Measurements from ENCODE around the gene DNAH1.

The DNAH1 gene

DNA sequence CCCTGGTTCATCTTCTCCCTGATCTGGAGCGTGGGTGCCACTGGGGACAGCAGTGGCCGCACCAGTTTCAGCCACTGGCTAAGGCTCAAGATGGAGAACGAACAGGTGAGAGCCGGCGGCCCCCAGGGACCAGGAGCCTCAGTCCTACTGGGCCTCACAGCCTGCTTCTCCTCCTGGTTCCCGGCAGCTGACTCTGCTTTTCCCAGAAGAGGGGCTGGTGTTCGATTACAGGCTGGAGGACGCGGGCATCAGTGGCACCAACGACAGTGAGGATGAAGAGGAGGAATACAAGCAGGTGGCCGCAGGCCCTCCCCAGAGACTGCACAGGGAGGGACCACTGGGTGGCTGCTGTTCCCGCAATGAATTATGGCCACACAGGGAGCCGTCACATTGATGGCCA, 54.4 kb downstream of the DNAH1 start:
- peaks cover 31% of the 10 kb centered on the region for H3K36me3 ChIP-seq (ENCODE audit: control insufficient read depth, insufficient read depth, low read length)

DNA sequence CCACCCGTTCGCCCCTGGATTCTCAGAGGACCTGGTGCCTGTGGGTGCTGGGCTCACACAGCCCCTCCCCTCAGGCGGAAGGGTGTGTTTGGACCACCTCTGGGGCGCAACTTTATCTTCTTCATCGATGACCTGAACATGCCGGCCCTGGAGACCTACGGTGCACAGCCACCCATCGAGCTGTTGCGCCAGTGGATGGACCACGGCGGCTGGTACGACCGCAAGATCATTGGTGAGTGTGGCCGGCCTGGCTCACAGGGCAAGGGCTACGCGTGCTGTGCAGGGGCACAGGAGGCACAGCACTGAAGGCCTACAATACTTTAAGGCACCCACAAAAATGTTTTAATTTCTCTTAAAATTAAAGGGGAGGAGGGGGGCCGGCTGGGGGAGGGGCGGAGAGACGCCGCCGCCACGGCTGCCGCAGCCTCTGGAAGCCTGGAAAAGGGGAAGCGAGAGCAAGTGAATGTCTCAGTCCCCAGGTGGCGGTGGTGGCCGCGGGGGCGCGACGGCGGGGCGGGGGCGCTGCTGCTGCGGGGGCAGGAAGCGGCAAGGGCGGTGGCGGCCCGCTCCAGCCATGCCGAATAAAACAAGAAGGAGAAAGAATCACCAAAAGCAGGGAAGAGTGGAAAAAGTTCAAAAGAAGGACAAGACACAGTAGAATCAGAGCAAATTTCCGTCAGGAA, 56.8 kb downstream of the DNAH1 start:
- Histone ChIP-seq H3K36me3 (ENCODE audit: control insufficient read depth, insufficient read depth, low read length) (peaks cover 17% of the 10 kb centered on the region), H3K4me1 (ENCODE audit: control insufficient read depth, insufficient read depth, low read length, poor library complexity, severe bottlenecking) (no peaks in the 10 kb centered on the region), H3K9me3 (ENCODE audit: control insufficient read depth, low read length) (no peaks in the 10 kb centered on the region), H3K27me3 (replicated peaks; ENCODE audit: control insufficient read depth, insufficient read depth, low read length, poor library complexity, severe bottlenecking) (no peaks in the 10 kb centered on the region), H3K27ac (ENCODE audit: insufficient read depth, low read length, poor library complexity, severe bottlenecking) (no peak overlapping the region), H3K4me3 (ENCODE audit: insufficient read depth, low read depth, low read length, poor library complexity, severe bottlenecking) (no peak overlapping the region)
- no peak for DNase-seq

More for the DNA sequence above, 54.4 kb downstream of the DNAH1 start:
- Histone ChIP-seq H3K27me3 (replicated peaks; ENCODE audit: control insufficient read depth, insufficient read depth, low read length, poor library complexity, severe bottlenecking) (no peaks in the 10 kb centered on the region), H3K4me1 (ENCODE audit: control insufficient read depth, insufficient read depth, low read length, poor library complexity, severe bottlenecking) (no peaks in the 10 kb centered on the region), H3K4me3 (ENCODE audit: insufficient read depth, low read depth, low read length, poor library complexity, severe bottlenecking) (no peak overlapping the region), H3K27ac (ENCODE audit: insufficient read depth, low read length, poor library complexity, severe bottlenecking) (no peak overlapping the region), H3K9me3 (ENCODE audit: control insufficient read depth, low read length) (no peaks in the 10 kb centered on the region)
- DNase-seq, result no peak

DNA sequence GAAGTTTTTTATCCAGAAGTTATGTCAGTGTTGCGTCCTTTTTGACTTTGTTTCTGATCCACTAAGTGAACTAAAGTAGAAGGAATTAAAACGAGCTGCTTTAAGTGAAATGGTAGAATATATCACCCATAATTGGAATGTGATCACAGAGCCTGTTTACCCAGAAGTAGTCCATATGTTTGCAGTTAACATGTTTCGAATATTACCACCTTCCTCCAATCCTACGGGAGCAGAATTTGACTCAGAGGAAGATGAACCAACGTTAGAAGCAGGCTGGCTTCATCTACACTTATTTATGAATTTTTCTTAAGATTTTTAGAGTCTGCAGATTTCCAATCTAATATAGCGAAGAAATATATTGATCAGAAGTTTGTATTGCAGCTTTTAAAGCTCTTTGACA, 57.6 kb downstream of the DNAH1 start:
- H3K9me3 ChIP-seq (ENCODE audit: control insufficient read depth, low read length), result no peaks in the 10 kb centered on the region
- H3K27ac ChIP-seq (ENCODE audit: insufficient read depth, low read length, poor library complexity, severe bottlenecking), result no peak overlapping the region
- H3K4me1 ChIP-seq (ENCODE audit: control insufficient read depth, insufficient read depth, low read length, poor library complexity, severe bottlenecking), result no peaks in the 10 kb centered on the region
- no peaks in the 10 kb centered on the region for H3K27me3 ChIP-seq (replicated peaks; ENCODE audit: control insufficient read depth, insufficient read depth, low read length, poor library complexity, severe bottlenecking)
- peaks cover 11% of the 10 kb centered on the region for H3K36me3 ChIP-seq (ENCODE audit: control insufficient read depth, insufficient read depth, low read length)
- H3K4me3 ChIP-seq (ENCODE audit: insufficient read depth, low read depth, low read length, poor library complexity, severe bottlenecking), result no peak overlapping the region
- DNase-seq, result no peak

DNA sequence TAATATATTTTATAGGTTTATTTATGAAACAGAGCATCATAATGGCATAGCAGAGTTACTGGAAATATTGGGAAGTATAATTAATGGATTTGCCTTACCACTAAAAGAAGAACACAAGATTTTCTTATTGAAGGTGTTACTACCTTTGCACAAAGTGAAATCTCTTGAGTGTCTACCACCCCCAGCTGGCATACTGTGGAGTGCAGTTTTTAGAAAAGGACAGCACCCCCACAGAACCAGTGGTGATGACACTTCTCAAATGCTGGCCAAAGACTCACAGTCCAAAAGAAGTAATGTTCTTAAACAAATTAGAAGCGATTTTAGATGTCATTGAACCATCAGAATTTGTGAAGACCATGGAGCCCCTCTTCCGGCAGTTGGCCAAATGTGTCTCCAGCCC, 58.1 kb downstream of the DNAH1 start:
- Histone ChIP-seq H3K4me3 (ENCODE audit: insufficient read depth, low read depth, low read length, poor library complexity, severe bottlenecking) (no peak overlapping the region), H3K27me3 (replicated peaks; ENCODE audit: control insufficient read depth, insufficient read depth, low read length, poor library complexity, severe bottlenecking) (no peaks in the 10 kb centered on the region), H3K27ac (ENCODE audit: insufficient read depth, low read length, poor library complexity, severe bottlenecking) (no peak overlapping the region), H3K4me1 (ENCODE audit: control insufficient read depth, insufficient read depth, low read length, poor library complexity, severe bottlenecking) (no peaks in the 10 kb centered on the region), H3K9me3 (ENCODE audit: control insufficient read depth, low read length) (no peaks in the 10 kb centered on the region), H3K36me3 (ENCODE audit: control insufficient read depth, insufficient read depth, low read length) (peaks cover 6% of the 10 kb centered on the region)
- DNase-seq, result no peak

DNA sequence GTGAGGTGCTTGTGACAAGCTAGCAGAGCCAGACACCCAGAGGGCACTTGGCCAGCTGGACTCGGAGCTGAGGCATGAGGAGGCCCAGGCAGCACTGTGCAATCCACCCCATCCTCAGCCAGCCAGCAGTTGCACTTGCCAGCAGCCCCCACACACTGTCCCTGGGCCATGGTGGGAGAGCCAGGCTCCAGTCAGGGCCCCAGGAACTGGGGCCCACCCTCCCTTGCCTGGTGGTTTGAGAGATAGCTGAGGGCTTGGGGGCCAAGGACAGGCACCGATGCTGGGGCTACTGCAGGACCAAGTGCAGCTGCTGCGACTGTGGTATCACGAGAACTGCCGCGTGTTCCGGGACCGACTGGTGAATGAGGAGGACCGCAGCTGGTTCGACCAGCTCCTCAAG, 63.5 kb downstream of the DNAH1 start:
- peaks cover 6% of the 10 kb centered on the region for H3K36me3 ChIP-seq (ENCODE audit: control insufficient read depth, insufficient read depth, low read length)
- no peaks in the 10 kb centered on the region for H3K27me3 ChIP-seq (replicated peaks; ENCODE audit: control insufficient read depth, insufficient read depth, low read length, poor library complexity, severe bottlenecking)
- no peak overlapping the region for H3K27ac ChIP-seq (ENCODE audit: insufficient read depth, low read length, poor library complexity, severe bottlenecking)
- H3K4me1 ChIP-seq (ENCODE audit: control insufficient read depth, insufficient read depth, low read length, poor library complexity, severe bottlenecking), result no peaks in the 10 kb centered on the region
- H3K9me3 ChIP-seq (ENCODE audit: control insufficient read depth, low read length), result no peaks in the 10 kb centered on the region
- no peak overlapping the region for H3K4me3 ChIP-seq (ENCODE audit: insufficient read depth, low read depth, low read length, poor library complexity, severe bottlenecking)
- DNase-seq, result no peak

DNA sequence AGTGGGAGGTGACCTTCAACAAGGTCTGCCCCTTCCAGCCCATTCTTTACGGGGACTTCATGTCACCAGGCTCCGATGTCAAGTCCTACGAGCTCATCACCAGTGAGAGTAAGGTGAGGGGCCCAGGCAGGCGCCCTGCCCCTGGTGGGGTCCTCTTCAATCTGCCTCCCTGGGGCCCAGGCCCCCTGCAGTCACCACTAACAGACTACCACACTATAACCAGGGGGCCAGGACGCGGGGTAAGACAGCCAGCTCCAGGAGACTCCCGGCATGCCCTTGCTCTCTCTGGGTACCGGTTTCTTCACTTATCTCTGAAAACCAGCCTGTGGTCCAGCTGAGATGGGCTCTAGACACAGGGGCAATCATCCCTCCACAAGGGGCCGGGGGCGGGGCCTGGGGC, 63.9 kb downstream of the DNAH1 start:
- no peak for DNase-seq
- H3K27me3 ChIP-seq (replicated peaks; ENCODE audit: control insufficient read depth, insufficient read depth, low read length, poor library complexity, severe bottlenecking), result no peaks in the 10 kb centered on the region
- H3K27ac ChIP-seq (ENCODE audit: insufficient read depth, low read length, poor library complexity, severe bottlenecking), result no peak overlapping the region
- no peaks in the 10 kb centered on the region for H3K4me1 ChIP-seq (ENCODE audit: control insufficient read depth, insufficient read depth, low read length, poor library complexity, severe bottlenecking)
- H3K36me3 ChIP-seq (ENCODE audit: control insufficient read depth, insufficient read depth, low read length), result peaks cover 6% of the 10 kb centered on the region
- no peaks in the 10 kb centered on the region for H3K9me3 ChIP-seq (ENCODE audit: control insufficient read depth, low read length)
- H3K4me3 ChIP-seq (ENCODE audit: insufficient read depth, low read depth, low read length, poor library complexity, severe bottlenecking), result no peak overlapping the region

DNA sequence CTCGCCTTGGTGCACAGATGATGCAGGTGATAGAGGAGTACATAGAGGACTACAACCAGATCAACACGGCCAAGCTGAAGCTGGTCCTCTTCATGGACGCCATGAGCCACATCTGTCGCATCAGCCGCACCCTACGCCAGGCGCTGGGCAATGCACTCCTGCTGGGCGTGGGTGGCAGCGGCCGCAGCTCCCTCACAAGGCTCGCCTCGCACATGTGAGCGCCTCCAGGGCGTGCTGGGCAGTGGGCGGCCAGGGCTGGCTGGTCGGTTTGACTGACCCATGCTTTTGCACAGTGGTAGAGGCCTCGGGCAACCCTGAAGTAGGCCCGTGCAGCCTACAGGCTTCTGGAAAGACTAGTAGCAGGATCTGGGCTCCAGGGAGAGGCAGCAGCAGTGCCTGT, 65.5 kb downstream of the DNAH1 start:
- H3K4me1 ChIP-seq (ENCODE audit: control insufficient read depth, insufficient read depth, low read length, poor library complexity, severe bottlenecking), result no peaks in the 10 kb centered on the region
- H3K27me3 ChIP-seq (replicated peaks; ENCODE audit: control insufficient read depth, insufficient read depth, low read length, poor library complexity, severe bottlenecking), result no peaks in the 10 kb centered on the region
- H3K27ac ChIP-seq (ENCODE audit: insufficient read depth, low read length, poor library complexity, severe bottlenecking), result no peak overlapping the region
- no peak overlapping the region for H3K4me3 ChIP-seq (ENCODE audit: insufficient read depth, low read depth, low read length, poor library complexity, severe bottlenecking)
- peaks cover under 1% of the 10 kb centered on the region for H3K36me3 ChIP-seq (ENCODE audit: control insufficient read depth, insufficient read depth, low read length)
- DNase-seq, result no peak
- no peaks in the 10 kb centered on the region for H3K9me3 ChIP-seq (ENCODE audit: control insufficient read depth, low read length)

DNA sequence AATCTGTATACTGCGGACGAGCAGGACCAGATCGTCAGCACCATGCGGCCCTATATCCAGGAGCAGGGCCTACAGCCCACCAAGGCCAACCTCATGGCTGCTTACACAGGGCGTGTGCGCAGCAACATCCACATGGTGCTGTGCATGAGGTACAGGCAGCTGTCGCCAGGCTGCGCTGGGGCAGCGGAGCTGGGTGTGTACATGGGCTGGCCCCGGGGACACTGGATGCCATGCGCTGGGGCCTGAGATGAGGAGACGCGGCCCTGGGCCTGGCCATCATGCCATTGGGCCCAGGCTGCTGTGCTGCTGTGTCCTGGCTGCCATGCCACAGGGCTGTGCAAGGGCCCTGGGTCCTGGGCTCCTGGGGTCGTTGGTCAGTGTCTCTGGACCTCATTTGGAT, 67.3 kb downstream of the DNAH1 start:
- DNase-seq, result no peak
- Histone ChIP-seq H3K36me3 (ENCODE audit: control insufficient read depth, insufficient read depth, low read length) (peaks cover 10% of the 10 kb centered on the region), H3K4me3 (ENCODE audit: insufficient read depth, low read depth, low read length, poor library complexity, severe bottlenecking) (no peak overlapping the region), H3K27me3 (replicated peaks; ENCODE audit: control insufficient read depth, insufficient read depth, low read length, poor library complexity, severe bottlenecking) (no peaks in the 10 kb centered on the region), H3K4me1 (ENCODE audit: control insufficient read depth, insufficient read depth, low read length, poor library complexity, severe bottlenecking) (no peaks in the 10 kb centered on the region), H3K9me3 (ENCODE audit: control insufficient read depth, low read length) (no peaks in the 10 kb centered on the region), H3K27ac (ENCODE audit: insufficient read depth, low read length, poor library complexity, severe bottlenecking) (no peak overlapping the region)

DNA sequence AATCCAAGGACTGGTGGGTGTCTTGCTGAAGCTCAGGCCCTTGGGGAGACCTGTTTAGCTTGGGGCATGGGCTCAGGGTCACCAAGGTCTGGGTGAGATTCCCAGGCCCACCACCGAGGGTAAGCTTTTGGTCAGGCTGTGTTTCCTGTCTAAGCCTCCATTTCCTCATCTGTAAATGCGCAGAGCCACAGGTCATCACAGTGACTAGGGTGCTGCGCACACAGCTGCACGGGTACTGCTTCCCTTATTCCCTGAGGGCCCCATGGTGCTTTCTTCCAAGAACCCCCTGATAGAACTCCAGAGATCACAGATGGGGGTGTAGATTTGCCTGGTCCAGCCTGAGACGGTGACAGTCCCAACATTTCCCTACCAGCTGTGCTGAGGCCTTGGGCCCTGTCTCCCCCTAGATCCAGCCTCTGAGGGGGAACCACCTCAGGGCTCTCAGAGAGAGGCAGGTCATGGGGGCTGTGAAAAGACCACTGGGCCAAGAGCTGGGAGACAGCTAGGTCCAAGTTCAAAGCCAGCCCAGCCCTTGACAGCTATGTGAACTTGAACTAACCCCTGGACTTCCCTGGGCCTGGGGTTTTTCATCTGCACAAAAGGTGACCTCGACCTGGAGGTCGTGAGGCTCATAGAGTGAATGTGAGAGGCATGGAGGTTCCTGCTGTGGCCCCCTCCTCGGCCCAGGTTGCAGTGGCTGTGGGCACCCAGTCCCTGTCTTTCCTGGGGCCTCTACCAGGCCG, 68.1 kb downstream of the DNAH1 start:
- DNase-seq, result no peak
- Histone ChIP-seq H3K36me3 (ENCODE audit: control insufficient read depth, insufficient read depth, low read length) (peaks cover 15% of the 10 kb centered on the region), H3K4me1 (ENCODE audit: control insufficient read depth, insufficient read depth, low read length, poor library complexity, severe bottlenecking) (no peaks in the 10 kb centered on the region), H3K4me3 (ENCODE audit: insufficient read depth, low read depth, low read length, poor library complexity, severe bottlenecking) (no peak overlapping the region), H3K27ac (ENCODE audit: insufficient read depth, low read length, poor library complexity, severe bottlenecking) (no peak overlapping the region), H3K27me3 (replicated peaks; ENCODE audit: control insufficient read depth, insufficient read depth, low read length, poor library complexity, severe bottlenecking) (no peaks in the 10 kb centered on the region), H3K9me3 (ENCODE audit: control insufficient read depth, low read length) (no peaks in the 10 kb centered on the region)

DNA sequence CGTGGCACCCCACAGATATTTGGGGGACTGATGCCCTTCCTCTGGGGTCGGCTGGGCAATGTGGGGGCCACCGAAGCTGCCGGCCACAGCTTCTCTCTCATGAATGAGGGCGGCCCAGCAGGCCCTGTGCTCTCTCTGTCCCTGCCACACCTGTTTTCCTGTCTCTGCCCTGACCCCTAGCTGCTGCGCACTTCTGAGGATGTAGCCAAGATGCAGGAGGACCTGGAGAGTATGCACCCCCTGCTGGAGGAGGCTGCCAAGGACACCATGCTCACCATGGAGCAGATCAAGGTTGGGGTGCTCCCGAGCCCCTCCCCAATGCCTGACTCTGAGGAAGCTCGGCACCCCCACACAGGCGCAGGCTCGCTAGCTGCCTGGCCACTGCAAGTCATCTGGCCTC, 69.0 kb downstream of the DNAH1 start:
- Histone ChIP-seq H3K4me3 (ENCODE audit: insufficient read depth, low read depth, low read length, poor library complexity, severe bottlenecking) (no peak overlapping the region), H3K9me3 (ENCODE audit: control insufficient read depth, low read length) (no peaks in the 10 kb centered on the region), H3K36me3 (ENCODE audit: control insufficient read depth, insufficient read depth, low read length) (peaks cover 18% of the 10 kb centered on the region), H3K27ac (ENCODE audit: insufficient read depth, low read length, poor library complexity, severe bottlenecking) (no peak overlapping the region), H3K4me1 (ENCODE audit: control insufficient read depth, insufficient read depth, low read length, poor library complexity, severe bottlenecking) (no peaks in the 10 kb centered on the region), H3K27me3 (replicated peaks; ENCODE audit: control insufficient read depth, insufficient read depth, low read length, poor library complexity, severe bottlenecking) (no peaks in the 10 kb centered on the region)
- no peak for DNase-seq
